Ascending aorta (tissue), 2 donors: ENCODE data around the gene PDAP1. TPM values are rescaled to one million over a fixed set of nuclear protein-coding genes. Genes with fewer than 3 reads are reported as not detected.
"Not testable (repeated sequence)": the region's sequence is repeated elsewhere in the genome, so short reads cannot be mapped to it uniquely, and the experiment has no call there.

ENCODE experiments used
- DNase-seq, 2 donors: peaks; one replicate each; pipeline ENCODE4 v3.0.0-alpha.2; 2019; ENCODE audit warnings: low spot score in 2 of 2
- H3K27ac ChIP-seq, 2 donors: fragments of 200-600 bp; sonication (generic); one replicate each; pipeline ENCODE4 v1.5.1; 2016 to 2017; ENCODE audit warnings: mild to moderate bottlenecking in 1 of 2
- H3K27me3 ChIP-seq: fragments of 200-600 bp; sonication (generic); one replicate; pipeline ENCODE4 v1.5.1; 2017
- H3K36me3 ChIP-seq, 2 donors: fragments of 200-600 bp; sonication (generic); one replicate each; pipeline ENCODE4 v1.5.1; 2016
- H3K4me1 ChIP-seq, 2 donors: fragments of 200-600 bp; sonication (generic); one replicate each; pipeline ENCODE4 v1.5.1; 2016 to 2017; ENCODE audit warnings: mild to moderate bottlenecking in 1 of 2
- H3K4me3 ChIP-seq, 2 donors: fragments of 200-600 bp; sonication (generic); one replicate each; pipeline ENCODE4 v1.5.1; 2016 to 2017; ENCODE audit warnings: mild to moderate bottlenecking in 1 of 2
- H3K9me3 ChIP-seq, 2 donors: fragments of 200-600 bp; sonication (generic); one replicate each; pipeline ENCODE4 v1.5.1; 2016
- CTCF ChIP-seq, 3 experiments: fragments of 200-600 bp in 2 of 3; fragments of 450-650 bp in 1 of 3; sonication (generic) in 2 of 3; IDR thresholded peaks; one replicate each; pipeline ENCODE4 v1.5.1; 2016 to 2019; ENCODE audit warnings: antibody characterized with exemption in 3 of 3, mild to moderate bottlenecking in 1 of 3, moderate library complexity in 1 of 3
- intact Hi-C: fragments of 100-400 bp; cut with DNase I; formaldehyde crosslinking; loops from one replicate; pipeline ENCODE4 v1.15.1; 2023
- total RNA-seq: library from RNA; depleted of rRNA; stranded (reverse); fragments of >200 nt; gene quantifications from one replicate; pipeline ENCODE4 v1.1.0, GENCODE V29; 2016

The PDAP1 gene
- total RNA-seq, 1 donor from 2014 or later = 104 TPM

GRCh38 chr7:99387912-99388311 lies 20.5 kb downstream of the PDAP1 start:
- no peaks in the 10 kb centered on the region for H3K9me3 ChIP-seq
- no peak overlapping the region for H3K27ac ChIP-seq
- H3K36me3 ChIP-seq = peaks cover 52 to 54% of the 10 kb centered on the region in 2 donors
- DNase-seq = no peak
- H3K4me3 ChIP-seq = no peak overlapping the region
- intact Hi-C loops = no loop called here
- no peaks in the 10 kb centered on the region for H3K27me3 ChIP-seq
- TF ChIP-seq CTCF (IDR thresholded peaks at IDR 0.05) = no peak
- peaks cover 6 to 7% of the 10 kb centered on the region in 2 donors for H3K4me1 ChIP-seq

DNA sequence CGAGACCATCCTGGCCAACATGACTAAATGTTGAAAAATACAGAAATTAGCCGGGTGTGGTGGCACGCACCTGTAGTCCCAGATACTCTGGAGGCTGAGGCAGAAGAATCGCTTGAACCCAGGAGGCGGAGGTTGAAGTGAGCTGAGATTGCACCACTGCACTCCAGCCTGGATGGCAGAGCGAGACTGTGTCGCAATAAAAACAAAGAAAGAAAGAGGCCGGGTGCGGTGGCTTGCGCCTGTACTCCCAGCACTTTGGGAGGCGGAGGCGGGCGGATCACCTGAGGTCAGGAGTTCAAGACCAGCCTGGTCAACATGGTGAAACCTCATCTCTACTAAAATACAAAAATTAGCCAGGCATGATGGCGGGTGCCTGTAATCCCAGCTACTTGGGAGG lies 21.2 kb downstream of the PDAP1 start:
- H3K4me1 ChIP-seq, DNase-seq, H3K9me3 ChIP-seq, H3K4me3 ChIP-seq, H3K27ac ChIP-seq, intact Hi-C loops, H3K27me3 ChIP-seq: not testable (repeated sequence)
- H3K36me3 ChIP-seq = peaks cover 52 to 54% of the 10 kb centered on the region in 2 donors

DNA sequence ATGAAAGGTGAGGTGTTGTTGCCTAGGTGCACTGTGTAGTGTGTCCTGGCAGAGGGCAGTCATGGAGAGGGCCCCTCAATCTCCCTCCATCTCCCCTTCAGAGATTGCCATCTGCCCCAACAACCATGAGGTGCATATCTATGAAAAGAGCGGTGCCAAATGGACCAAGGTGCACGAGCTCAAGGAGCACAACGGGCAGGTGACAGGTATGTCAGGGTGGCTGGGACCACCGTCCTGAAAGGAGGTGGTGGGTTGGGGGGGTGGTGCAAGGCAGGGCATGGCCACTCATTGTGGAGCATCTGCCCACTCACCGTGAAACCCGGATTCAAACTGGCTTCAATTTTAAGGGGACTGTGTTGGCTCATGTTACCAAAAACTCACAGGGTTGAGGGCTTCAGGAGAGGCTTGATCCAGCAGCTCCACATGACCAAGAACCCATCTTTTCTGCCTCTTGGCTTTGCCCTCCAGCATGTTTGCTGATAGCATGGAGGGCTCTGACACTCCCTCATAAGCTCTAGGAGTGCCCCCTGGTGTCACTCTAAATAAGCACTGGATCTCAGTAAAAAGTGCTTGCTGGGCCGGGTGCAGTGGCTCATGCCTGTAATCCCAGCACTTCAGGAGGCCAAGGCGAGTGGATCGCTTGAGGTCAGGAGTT lies 21.7 kb downstream of the PDAP1 start:
- peak in 1 of 3 experiments; percentile 28 for TF ChIP-seq CTCF (IDR thresholded peaks at IDR 0.05)
- H3K36me3 ChIP-seq = peaks cover 52 to 54% of the 10 kb centered on the region in 2 donors

GRCh38 chr7:99385564-99385963 lies 22.8 kb downstream of the PDAP1 start:
- DNase-seq = no peak
- no peaks in the 10 kb centered on the region for H3K9me3 ChIP-seq
- TF ChIP-seq CTCF (IDR thresholded peaks at IDR 0.05) = no peak
- no peak overlapping the region for H3K4me3 ChIP-seq
- no peaks in the 10 kb centered on the region for H3K27me3 ChIP-seq
- peaks cover 6 to 13% of the 10 kb centered on the region in 2 donors for H3K4me1 ChIP-seq
- no peak overlapping the region for H3K27ac ChIP-seq
- intact Hi-C loops = no loop called here
- peaks cover 42 to 44% of the 10 kb centered on the region in 2 donors for H3K36me3 ChIP-seq

More for the DNA sequence above, 21.7 kb downstream of the PDAP1 start:
- no peak for DNase-seq
- intact Hi-C loops = no loop called here
- Histone ChIP-seq H3K4me1 (peaks cover 0 to 3% of the 10 kb centered on the region in 2 donors), H3K9me3 (no peaks in the 10 kb centered on the region), H3K4me3 (no peak overlapping the region), H3K27ac (no peak overlapping the region), H3K27me3 (no peaks in the 10 kb centered on the region)

GRCh38 chr7:99384523-99384922 lies 23.9 kb downstream of the PDAP1 start:
- Histone ChIP-seq H3K27ac (no peak overlapping the region), H3K36me3 (peaks cover 32 to 34% of the 10 kb centered on the region in 2 donors), H3K4me3 (no peak overlapping the region), H3K27me3 (no peaks in the 10 kb centered on the region), H3K9me3 (no peaks in the 10 kb centered on the region), H3K4me1 (peaks cover 17 to 24% of the 10 kb centered on the region in 2 donors)
- intact Hi-C loops = no loop called here
- no peak for TF ChIP-seq CTCF (IDR thresholded peaks at IDR 0.05)
- no peak for DNase-seq

DNA sequence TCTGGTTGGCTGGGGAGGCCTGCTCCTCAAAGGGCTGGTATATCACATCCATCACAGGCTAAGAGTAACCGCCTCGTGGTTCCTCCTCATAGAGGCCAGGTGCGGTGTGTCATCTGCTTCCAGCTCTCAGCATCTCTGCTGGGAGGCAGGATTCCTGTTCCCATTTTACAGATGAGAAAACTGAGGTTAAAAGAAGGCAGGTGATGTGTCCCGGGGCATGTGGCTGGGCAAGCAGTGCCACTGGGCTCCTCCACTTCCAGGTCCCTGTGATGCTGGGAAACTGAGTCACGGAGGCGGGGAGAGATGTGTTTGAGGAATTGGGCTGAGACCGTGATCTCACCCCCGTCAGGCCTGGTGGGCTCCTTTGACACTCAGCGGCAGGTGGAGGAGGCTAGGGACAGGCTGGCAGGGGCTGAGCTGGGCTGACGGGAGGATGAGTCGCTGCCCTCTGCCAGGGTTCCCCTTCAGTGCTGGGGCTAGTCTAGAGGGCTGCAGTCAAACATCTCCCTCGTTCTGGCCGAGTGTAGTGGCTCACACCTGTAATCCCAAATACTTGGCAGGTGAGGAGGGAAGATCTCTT lies 24.5 kb downstream of the PDAP1 start:
- Histone ChIP-seq H3K36me3 (peaks cover 25 to 27% of the 10 kb centered on the region in 2 donors), H3K4me1 (peaks cover 19 to 29% of the 10 kb centered on the region in 2 donors)
- TF ChIP-seq CTCF (IDR thresholded peaks at IDR 0.05) = no peak

More for the DNA sequence above, 24.5 kb downstream of the PDAP1 start:
- no peak for DNase-seq
- Histone ChIP-seq H3K27ac (no peak overlapping the region), H3K4me3 (no peak overlapping the region), H3K27me3 (no peaks in the 10 kb centered on the region), H3K9me3 (no peaks in the 10 kb centered on the region)
- intact Hi-C loops = no loop called here
